ENCODE data around the gene MYH15.

MYH15 gene

DNA sequence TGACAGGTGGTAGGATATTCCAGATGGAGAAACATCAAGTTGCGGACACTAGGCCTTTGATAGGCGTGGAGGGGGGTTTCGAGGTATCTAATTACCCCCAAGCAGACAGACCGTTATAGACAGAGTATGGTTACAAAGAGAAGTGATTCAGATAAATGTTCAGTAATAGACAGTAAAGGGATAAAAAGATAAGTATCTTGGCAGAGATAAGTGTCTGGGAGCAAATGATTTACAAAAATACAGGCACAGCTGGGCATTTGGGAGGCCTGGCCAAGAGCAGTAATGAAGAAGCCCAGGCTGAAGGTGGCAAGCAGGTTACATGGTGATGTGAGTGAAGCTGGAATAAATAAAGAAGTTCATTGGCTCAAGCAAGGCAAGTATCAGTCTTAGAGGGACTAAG is 659 bp upstream of the MYH15 start:
- DNase-seq (ENCODE audit: low read depth in 2 of 3, low spot score in 2 of 3): no peak

DNA sequence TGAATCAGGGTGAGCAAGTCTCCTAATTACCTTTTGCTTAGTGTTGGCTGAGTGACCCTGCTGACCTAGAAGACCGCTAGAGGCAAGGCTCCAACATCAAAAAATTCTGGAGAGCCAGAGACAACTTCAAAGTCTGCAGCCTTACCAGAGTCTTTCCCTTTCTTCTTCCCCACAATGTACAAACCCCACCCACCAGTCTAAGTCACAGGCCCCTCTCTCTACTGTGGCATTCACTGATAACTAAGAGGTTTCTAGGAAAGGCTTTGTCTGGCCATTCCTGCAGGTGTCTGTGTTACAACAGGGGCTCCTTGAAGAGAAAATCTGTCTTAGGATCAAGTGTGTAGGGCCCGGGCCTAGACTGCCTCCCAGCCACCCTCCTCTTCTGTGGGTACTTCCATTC is 525 bp downstream of the MYH15 start:
- no peak for DNase-seq (ENCODE audit: low read depth in 2 of 3, low spot score in 2 of 3)

- DNase-seq (ENCODE audit: low read depth in 2 of 3, low spot score in 2 of 3): no peak
These were observed 1.1 kb downstream of the MYH15 start for GRCh38 chr3:108509263-108509662.

DNA sequence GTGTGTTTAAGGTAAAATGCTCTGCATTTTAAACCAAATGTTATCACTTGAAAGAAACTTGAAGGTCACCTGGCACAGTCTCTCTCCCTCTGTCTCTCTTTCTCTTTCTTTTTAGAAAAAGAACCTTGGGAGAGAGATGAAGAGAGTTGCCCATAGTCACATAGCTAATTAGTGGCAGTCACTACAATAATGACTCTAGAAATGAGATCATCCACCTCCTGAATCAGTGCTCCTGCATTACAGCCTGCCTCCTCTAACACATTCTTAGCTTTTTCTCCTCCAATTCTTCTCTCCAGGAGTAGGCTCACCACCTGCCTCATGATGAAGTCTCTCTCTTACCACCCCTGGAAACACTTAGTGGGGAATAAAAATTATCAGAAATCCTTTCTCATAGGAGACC is 2.5 kb downstream of the MYH15 start:
- DNase-seq (ENCODE audit: low read depth in 2 of 3, low spot score in 2 of 3): no peak

DNA sequence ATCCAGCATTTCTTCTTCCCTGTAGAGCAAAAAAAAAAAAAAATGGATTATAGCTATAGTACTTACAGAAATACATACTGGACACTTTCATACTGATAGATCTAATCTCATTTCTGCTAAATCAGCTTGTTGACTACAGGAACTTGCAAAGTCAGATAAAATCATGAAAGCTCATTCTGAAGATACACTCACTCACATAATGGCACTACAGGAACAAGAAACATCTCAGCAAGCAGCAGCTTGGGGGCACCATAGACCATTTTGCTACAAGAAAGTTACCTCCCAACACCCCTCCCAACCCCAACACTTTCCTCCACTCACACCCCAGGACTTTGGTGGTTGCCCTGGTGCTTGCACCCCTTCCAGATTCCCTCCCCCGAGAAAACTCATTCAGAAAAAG is 4.6 kb downstream of the MYH15 start:
- DNase-seq (ENCODE audit: low read depth in 2 of 3, low spot score in 2 of 3): no peak

DNA sequence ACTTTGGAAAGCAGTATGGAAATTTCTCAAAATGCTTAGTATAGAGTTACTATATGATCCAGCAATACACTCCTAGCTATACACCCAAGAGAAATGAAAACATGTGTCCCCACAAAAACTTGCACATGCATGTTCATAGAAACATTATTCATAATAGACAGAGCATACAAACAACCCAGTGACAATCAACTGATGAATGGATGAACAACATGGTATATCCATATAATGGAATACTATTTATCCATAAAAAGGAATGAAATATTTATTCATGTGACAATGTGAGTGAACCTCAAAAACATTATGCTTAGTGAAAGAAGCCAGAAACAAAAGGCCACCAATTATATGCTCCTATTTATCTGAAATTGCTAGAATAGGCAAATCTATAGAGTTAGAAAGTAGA is 6.7 kb downstream of the MYH15 start:
- no peak for DNase-seq (ENCODE audit: low read depth in 2 of 3, low spot score in 2 of 3)

DNA sequence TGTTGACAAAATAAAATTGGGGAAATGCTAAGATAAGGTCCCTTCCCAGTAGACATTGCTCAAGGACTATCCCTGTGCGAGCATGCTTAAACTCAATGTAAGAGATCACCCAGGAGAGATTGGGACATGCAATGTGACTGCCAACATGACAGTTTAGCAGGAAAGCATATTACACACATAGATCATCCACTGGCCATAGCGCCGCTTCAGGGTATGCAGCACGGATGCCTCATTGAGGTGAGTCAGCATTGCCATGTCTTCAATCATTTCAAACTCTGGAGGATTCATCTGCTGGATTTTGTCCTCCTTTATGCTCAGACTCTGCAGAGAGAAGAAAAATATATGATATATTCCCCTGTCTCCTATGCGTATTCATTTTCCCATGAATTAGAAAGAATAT is 8.9 kb downstream of the MYH15 start:
- no peak for DNase-seq (ENCODE audit: low read depth in 2 of 3, low spot score in 2 of 3)

GRCh38 chr3:108500728-108501127 is 9.7 kb downstream of the MYH15 start:
- no peak for DNase-seq (ENCODE audit: low read depth in 2 of 3, low spot score in 2 of 3)

DNA sequence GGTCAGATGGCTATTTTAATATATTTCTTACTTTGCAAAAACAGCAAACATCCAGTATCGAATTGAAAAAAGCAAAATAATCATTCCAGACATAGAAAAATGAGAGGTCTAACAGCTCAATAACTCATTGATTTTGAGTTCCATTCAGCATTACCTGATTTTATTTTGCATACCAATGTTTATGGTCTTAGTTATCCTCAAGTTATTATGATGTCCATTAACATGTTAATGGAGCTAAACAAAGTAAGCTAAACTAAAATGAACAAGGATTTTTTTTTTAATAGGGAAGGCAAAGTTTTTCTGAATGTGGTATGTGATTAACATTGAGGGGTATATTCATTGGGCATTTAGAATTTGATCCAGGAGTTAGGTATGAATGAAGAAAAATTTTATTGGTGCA is 13.1 kb downstream of the MYH15 start:
- DNase-seq (ENCODE audit: low read depth in 2 of 3, low spot score in 2 of 3): no peak

DNA sequence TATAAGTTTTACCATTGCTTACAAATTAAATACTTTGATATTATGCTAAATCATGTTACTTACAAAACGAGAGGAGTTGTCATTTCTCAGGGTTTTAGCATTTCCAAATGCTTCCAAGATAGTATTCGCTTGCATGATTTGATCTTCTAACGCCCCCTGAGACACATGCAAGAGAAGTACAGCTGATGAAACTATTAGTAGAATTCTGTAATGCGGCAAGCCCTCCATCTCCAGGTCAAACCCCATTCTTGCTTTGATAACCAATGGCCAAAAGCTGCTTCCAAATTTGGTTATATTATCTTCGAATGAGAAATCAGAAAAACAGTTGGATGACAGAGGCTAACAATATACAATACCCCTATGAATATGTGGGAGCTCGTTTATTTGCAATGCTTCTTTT is 14.7 kb downstream of the MYH15 start:
- no peak for DNase-seq (ENCODE audit: low read depth in 2 of 3, low spot score in 2 of 3)

GRCh38 chr3:108494906-108495531 is 15.4 kb downstream of the MYH15 start:
- no peak for DNase-seq (ENCODE audit: low read depth in 2 of 3, low spot score in 2 of 3)

GRCh38 chr3:108493862-108494261 is 16.5 kb downstream of the MYH15 start:
- DNase-seq (ENCODE audit: low read depth in 2 of 3, low spot score in 2 of 3): no peak

GRCh38 chr3:108491456-108491855 is 18.9 kb downstream of the MYH15 start:
- no peak for DNase-seq (ENCODE audit: low read depth in 2 of 3, low spot score in 2 of 3)

- no peak for DNase-seq (ENCODE audit: low read depth in 2 of 3, low spot score in 2 of 3)
These were observed 20.6 kb downstream of the MYH15 start for GRCh38 chr3:108489776-108490175.

- no peak for DNase-seq (ENCODE audit: low read depth in 2 of 3, low spot score in 2 of 3)
These were observed 21.8 kb downstream of the MYH15 start for GRCh38 chr3:108488631-108489030.

DNA sequence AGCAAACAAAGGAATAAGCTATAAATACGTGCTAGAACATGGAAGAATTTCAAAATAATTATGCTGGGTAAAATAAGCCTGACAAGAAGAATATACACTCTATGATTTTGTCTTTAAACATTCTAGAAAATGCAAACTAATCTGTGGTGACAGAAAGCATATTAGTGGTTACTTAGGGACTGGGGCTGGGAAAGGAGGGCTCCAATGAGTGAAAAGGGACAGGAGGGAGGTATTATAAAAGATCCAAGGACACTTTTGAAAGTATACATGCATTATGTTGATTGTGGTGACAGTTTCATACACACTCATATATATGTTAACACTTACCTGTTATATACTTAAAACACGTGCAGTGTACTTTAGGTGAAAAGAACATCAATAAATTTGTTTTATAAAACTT is 23.0 kb downstream of the MYH15 start:
- DNase-seq (ENCODE audit: low read depth in 2 of 3, low spot score in 2 of 3): no peak

DNA sequence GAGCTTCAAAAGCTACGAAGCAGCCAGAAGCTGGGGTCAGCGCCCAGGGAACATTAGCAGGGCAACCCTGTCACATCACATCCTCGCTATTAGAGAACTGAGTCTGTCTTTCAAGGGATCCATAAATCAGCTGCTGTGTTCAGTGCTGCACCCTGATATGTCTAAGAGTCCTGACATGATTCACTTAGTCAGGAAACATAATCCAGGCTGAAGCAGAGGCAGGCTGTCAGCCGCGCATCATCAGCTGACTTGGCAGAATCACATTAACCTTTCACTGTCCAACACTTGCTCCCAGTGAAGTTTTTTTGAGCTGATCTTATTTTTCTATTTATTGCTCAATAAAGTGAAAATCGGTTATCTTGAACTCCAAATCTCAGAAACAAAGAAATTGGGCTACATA is 23.5 kb downstream of the MYH15 start:
- no peak for DNase-seq (ENCODE audit: low read depth in 2 of 3, low spot score in 2 of 3)

- no peak for DNase-seq (ENCODE audit: low read depth in 2 of 3, low spot score in 2 of 3)
These were observed 24.1 kb downstream of the MYH15 start for GRCh38 chr3:108486338-108486737.

DNA sequence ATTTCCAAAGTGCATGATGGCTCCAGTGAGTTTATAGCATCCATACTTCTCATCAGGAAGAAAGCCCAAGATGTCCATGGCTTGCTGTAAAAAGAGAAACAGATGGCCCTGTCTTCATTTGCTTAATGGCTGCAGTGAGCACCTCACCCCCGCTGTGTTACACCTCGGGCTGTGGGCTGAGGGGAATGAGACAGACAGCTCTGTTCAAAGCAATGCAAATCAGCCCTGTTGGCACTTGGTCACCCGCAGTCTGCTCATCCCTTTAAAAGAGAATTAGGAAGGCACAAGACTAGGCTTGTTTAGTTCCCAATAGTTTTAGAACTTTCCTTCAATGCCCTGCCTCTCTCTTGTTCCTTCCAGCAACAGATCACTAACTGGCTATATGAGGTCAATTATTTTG is 25.2 kb downstream of the MYH15 start:
- DNase-seq (ENCODE audit: low read depth in 2 of 3, low spot score in 2 of 3): no peak

GRCh38 chr3:108479224-108479623 is 31.2 kb downstream of the MYH15 start:
- DNase-seq (ENCODE audit: low read depth in 2 of 3, low spot score in 2 of 3): no peak

GRCh38 chr3:108477511-108478147 is 32.8 kb downstream of the MYH15 start:
- DNase-seq (ENCODE audit: low read depth in 2 of 3, low spot score in 2 of 3): peak in 2 of 3 experiments; percentile 23 to 29

- no peak for DNase-seq (ENCODE audit: low read depth in 2 of 3, low spot score in 2 of 3)
These were observed 35.1 kb downstream of the MYH15 start for GRCh38 chr3:108475220-108475782.

DNA sequence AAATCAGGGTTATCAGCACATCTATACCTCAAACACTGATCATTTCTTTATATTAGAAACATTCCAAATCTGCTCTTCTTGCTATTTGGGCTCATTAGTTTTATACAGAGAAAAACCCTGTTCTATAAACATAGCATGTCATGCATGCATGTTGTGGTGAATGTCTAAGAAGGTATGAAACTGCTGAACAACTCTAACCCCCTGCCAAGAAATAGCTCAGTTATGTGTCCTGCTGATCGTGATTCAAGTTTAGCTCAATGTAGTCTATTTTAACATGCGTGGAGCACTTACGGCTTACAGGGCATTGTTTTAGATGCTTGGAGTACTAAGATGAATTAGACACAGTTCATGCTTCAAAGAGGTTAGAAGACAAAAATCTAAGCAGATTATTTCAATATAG is 35.8 kb downstream of the MYH15 start:
- DNase-seq (ENCODE audit: low read depth in 2 of 3, low spot score in 2 of 3): no peak

Measured in activated CD8-positive, alpha-beta memory T cell treated with anti-CD3 and anti-CD28 coated beads for 48 hours (primary cell).